Heart right ventricle (tissue), 16 donors: ENCODE data around the gene KIF1A. TPM values are rescaled to one million over a fixed set of nuclear protein-coding genes. Genes with fewer than 3 reads are reported as not detected.

Experiments used
- ATAC-seq, 8 donors: fragments of 200-7000 bp; cut with Tn5 transposase; one replicate each; pipeline ENCODE4 v1.9.1; 2020; ENCODE audit warnings: mild to moderate bottlenecking in 8 of 8, moderate library complexity in 8 of 8, moderate number of reproducible peaks in 1 of 8
- DNase-seq, 2 donors: peaks; one replicate each; pipeline ENCODE4 v3.0.0-alpha.2; 2020
- H3K27ac ChIP-seq, 10 donors: fragments of 200-600 bp; sonication (generic) in 2 of 10; one replicate each; pipeline versions ENCODE4 v1.5.0 to v1.8.0; 2020 to 2022; ENCODE audit warnings: mild to moderate bottlenecking in 3 of 10
- H3K27me3 ChIP-seq, 7 donors: fragments of 200-600 bp; one replicate each; pipeline ENCODE4 v1.8.0; 2021 to 2022; ENCODE audit warnings: mild to moderate bottlenecking in 2 of 7
- H3K36me3 ChIP-seq, 9 donors: fragments of 200-600 bp; sonication (generic) in 1 of 9; one replicate each; pipeline versions ENCODE4 v1.5.0 to v1.8.0; 2020 to 2022; ENCODE audit warnings: mild to moderate bottlenecking in 2 of 9
- H3K4me1 ChIP-seq, 9 donors: fragments of 200-600 bp; sonication (generic) in 1 of 9; one replicate each; pipeline versions ENCODE4 v1.5.0 to v1.8.0; 2020 to 2022; ENCODE audit warnings: mild to moderate bottlenecking in 4 of 9
- H3K4me3 ChIP-seq, 10 donors: fragments of 200-600 bp; sonication (generic) in 2 of 10; one replicate each; pipeline versions ENCODE4 v1.5.0 to v1.8.0; 2020 to 2022; ENCODE audit warnings: mild to moderate bottlenecking in 7 of 10, moderate library complexity in 2 of 10
- H3K9me3 ChIP-seq, 11 donors: fragments of 200-600 bp in 10 of 11; sonication (generic) in 2 of 11; one replicate each; pipeline versions ENCODE4 v1.5.0 to v1.8.0; 2013 to 2022; ENCODE audit warnings: mild to moderate bottlenecking in 2 of 11, control low read depth in 1 of 11, moderate library complexity in 1 of 11
- WGBS, 2 donors: extraction: QIAGEN DNeasy Blood & Tissue Kit; methylation state at CpG; one replicate each; pipeline ENCODE4 v1.1.7; 2013; ENCODE audit warnings: inconsistent platforms in 1 of 2; 5-methylcytosine and 5-hydroxymethylcytosine counted together
- intact Hi-C, 10 donors: fragments of 100-400 bp; cut with DNase I; formaldehyde crosslinking; loops; one replicate each; pipeline versions ENCODE4 v1.11.1 to v1.14.2; 2022
- polyA plus RNA-seq, 2 donors: library from polyadenylated mRNA; stranded (reverse); fragments of 200-250 nt; gene quantifications; one replicate each; pipeline ENCODE4 v1.2.3, GENCODE V29; 2013
- total RNA-seq, 10 donors: library from RNA; stranded (reverse); fragmentation: NEBNext Ultra II Directional in 3 of 10; extraction: Animal tissue kit (Norgen Biotek cat#: 25700) in 3 of 10; gene quantifications; one replicate each; pipeline versions ENCODE4 v1.2.1 to v1.2.4, GENCODE V29; 2021 to 2023
- TF ChIP-seq, protein P1 (sequence below), 9 donors: fragments of 200-600 bp; sonication (generic) in 2 of 9; IDR thresholded peaks; one replicate each; pipeline versions ENCODE4 v1.5.0 to v1.8.0; 2021 to 2022; ENCODE audit warnings: antibody characterized with exemption in 9 of 9, mild to moderate bottlenecking in 5 of 9, moderate library complexity in 1 of 9
- donor health status: Arrhythmogenic right ventricular cardiomyopathy.
- donor health status: ischemic (EF 13 %, LVEDD 7.1; RV severe dilation, severe dysfunction).
- donor health status: healthy with polysubstance abuse.
- donor health status: DM: no; HTN: yes; CAD: no.
- donor health status: DM: no; HTN: no; CAD: no.
- donor health status: ischemic (EF 25% LVEDD 6.9; RV normal size, moderate dysfunction).
- donor health status: ischemic (EF 25% LVEDD 5.7; RV mildly dilated, moderate dysfunction).
- donor health status: healthy.
- donor health status: DM: yes; HTN: yes; CAD: no.
- donor health status: Ischemic cardiomyopathy.
- donor health status: ischemic (EF 35%, LVEDD 5.7; RV mildly dilated, moderate dysfunction).
- donor health status: nonischemic (EF 11% LVEDD 7.7; RV severe dilation, severe dysfunction).
- donor health status: DM: yes; HTN: yes; CAD: no.
- donor health status: PGD.
- donor health status: ischemic (EF 29% LVEDD 5.4; RV normal size, mild dysfunction).
- donor health status: nonischemic (EF 23%, LVEDD 6.1; RV moderate dilation, normal function).

Gene KIF1A
- total and polyA plus RNA-seq, 12 donors, result 0.37 to 21.4 (median 1.4) TPM

DNA sequence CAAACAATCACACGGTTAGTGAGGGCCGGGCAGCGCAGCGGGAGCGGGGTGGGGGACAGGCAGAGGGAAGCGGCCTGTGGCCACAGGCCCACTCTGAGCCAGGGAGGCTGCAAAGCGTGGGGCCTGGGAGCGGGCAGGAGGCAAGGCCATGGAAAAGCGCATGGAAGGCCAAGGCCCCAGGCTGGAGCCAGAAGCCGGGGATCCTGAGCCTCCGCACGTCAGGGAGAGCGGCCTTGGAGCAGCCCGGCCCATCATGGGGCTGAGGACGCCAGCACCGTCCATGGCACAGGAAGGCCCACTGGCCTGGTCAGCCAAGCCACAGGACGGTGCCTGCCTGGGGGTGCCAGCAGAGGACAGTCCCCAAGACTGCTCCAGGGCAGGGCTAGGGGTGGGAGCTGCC lies 85.3 kb downstream of the KIF1A start:
- intact Hi-C loops, result no loop called here
- Histone ChIP-seq H3K36me3 (no peaks in the 10 kb centered on the region), H3K9me3 (no peaks in the 10 kb centered on the region), H3K27me3 (peaks cover 0 to 38% (median 18%) of the 10 kb centered on the region in 7 donors), H3K27ac (no peak overlapping the region), H3K4me3 (no peak overlapping the region), H3K4me1 (no peaks in the 10 kb centered on the region)
- TF ChIP-seq, protein P1, sequence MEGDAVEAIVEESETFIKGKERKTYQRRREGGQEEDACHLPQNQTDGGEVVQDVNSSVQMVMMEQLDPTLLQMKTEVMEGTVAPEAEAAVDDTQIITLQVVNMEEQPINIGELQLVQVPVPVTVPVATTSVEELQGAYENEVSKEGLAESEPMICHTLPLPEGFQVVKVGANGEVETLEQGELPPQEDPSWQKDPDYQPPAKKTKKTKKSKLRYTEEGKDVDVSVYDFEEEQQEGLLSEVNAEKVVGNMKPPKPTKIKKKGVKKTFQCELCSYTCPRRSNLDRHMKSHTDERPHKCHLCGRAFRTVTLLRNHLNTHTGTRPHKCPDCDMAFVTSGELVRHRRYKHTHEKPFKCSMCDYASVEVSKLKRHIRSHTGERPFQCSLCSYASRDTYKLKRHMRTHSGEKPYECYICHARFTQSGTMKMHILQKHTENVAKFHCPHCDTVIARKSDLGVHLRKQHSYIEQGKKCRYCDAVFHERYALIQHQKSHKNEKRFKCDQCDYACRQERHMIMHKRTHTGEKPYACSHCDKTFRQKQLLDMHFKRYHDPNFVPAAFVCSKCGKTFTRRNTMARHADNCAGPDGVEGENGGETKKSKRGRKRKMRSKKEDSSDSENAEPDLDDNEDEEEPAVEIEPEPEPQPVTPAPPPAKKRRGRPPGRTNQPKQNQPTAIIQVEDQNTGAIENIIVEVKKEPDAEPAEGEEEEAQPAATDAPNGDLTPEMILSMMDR (IDR thresholded peaks at IDR 0.05), result no peak
- DNase-seq, result no peak
- WGBS, 2 donors, result 92 to 95% methylated on average over 17 of the region's 17 CpGs
- no peak for ATAC-seq

GRCh38 chr2:240733803-240734495 lies 86.1 kb downstream of the KIF1A start:
- intact Hi-C loops, result no loop called here
- ATAC-seq (no peak), DNase-seq (no peak)
- peaks cover 0 to 45% (median 23%) of the 10 kb centered on the region in 7 donors for H3K27me3 ChIP-seq
- TF ChIP-seq, protein P1 (IDR thresholded peaks at IDR 0.05), result peak in 2 of 9 donors; percentile 9 to 13
- WGBS, 2 donors, result 82 to 83% methylated on average over 24 of the region's 24 CpGs
- H3K9me3 ChIP-seq, result no peaks in the 10 kb centered on the region
- H3K27ac ChIP-seq, result no peak overlapping the region
- no peak overlapping the region for H3K4me3 ChIP-seq
- H3K4me1 ChIP-seq, result no peaks in the 10 kb centered on the region
- H3K36me3 ChIP-seq, result no peaks in the 10 kb centered on the region

DNA sequence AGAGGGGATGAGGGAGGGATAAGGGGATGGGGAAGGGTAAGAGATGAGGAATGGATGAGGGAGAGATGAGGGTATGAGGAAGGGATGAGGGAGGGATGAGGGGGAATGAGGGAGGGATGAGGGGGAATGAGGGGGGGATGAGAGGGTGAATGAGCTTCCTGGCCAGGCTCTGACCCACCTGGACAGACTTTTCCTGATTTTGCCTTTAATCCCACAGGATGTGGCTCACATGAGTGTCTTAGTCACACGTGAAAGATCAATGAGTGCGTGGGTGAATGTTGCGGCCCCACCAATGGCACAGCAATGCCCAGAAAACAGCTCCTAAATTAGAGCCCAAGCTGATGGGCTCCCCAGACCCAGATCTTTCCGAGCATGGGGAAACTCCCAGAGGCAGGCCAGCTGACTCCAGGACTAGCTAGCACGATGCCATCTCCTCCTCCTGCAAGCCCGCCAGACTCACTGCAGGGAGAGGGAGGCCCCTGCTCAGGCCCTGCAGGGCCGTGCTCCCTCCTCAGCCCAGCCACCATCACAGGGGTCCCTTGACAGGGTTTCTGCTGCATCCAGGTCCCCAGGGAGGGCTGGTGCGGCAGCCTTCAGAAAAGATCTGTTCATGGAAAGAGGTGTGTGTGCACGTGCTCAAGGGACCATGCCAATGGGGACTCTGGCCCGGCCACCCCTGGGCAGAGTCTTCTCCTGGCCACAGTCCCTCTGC lies 87.0 kb downstream of the KIF1A start:
- Histone ChIP-seq H3K9me3 (no peaks in the 10 kb centered on the region), H3K4me1 (no peaks in the 10 kb centered on the region), H3K36me3 (no peaks in the 10 kb centered on the region), H3K27ac (no peak overlapping the region), H3K27me3 (peaks cover 0 to 42% (median 23%) of the 10 kb centered on the region in 7 donors), H3K4me3 (no peak overlapping the region)
- TF ChIP-seq, protein P1 (IDR thresholded peaks at IDR 0.05), result no peak
- DNase-seq (no peak), ATAC-seq (no peak)
- intact Hi-C loops, result no loop called here
- WGBS, 2 donors, result 80 to 86% methylated on average over 10 of the region's 10 CpGs

- Histone ChIP-seq H3K4me1 (no peaks in the 10 kb centered on the region), H3K9me3 (no peaks in the 10 kb centered on the region), H3K27me3 (peaks cover 0 to 37% (median 23%) of the 10 kb centered on the region in 7 donors), H3K36me3 (no peaks in the 10 kb centered on the region), H3K4me3 (no peak overlapping the region), H3K27ac (no peak overlapping the region)
- DNase-seq, result no peak
- ATAC-seq, result no peak
- 89 to 93% methylated on average over 5 of the region's 5 CpGs for WGBS, 2 donors
- intact Hi-C loops, result no loop called here
- TF ChIP-seq, protein P1 (IDR thresholded peaks at IDR 0.05), result no peak
These were observed 87.8 kb downstream of the KIF1A start for GRCh38 chr2:240732184-240732583.
